ENCODE measurements around the gene TLE1.

The TLE1 gene

DNA sequence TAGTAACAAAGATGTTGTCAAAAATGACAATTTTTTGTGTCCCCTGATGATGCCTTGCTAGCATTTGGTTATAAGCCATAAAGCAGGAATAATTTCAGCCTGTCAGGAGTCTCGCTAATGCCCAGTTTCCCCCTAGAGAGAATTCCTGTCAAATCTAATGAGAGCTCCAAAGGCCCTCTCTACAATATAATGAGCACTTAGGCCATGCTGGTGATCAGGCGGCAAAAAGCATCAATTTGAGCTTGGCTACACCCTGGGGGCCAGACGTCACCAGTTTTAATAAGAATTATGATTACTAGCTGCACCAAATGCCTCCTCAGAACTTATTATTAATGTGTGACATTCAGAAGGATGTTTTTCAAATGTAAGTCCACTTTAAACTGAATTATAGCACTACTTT is 6.1 kb downstream of the TLE1 start:
- Histone ChIP-seq H3K27ac (ENCODE audit: low read depth, low read length) (no peak overlapping the region), H3K36me3 (ENCODE audit: control insufficient read depth, insufficient read depth, low read length) (peaks cover 3% of the 10 kb centered on the region), H3K27me3 (ENCODE audit: control insufficient read depth, insufficient read depth, low read length) (no peaks in the 10 kb centered on the region), H3K9ac (ENCODE audit: low read length) (no peak overlapping the region), H3K4me3 (ENCODE audit: low read length) (no peak overlapping the region), H3K4me1 (ENCODE audit: control insufficient read depth, insufficient read depth, low read length) (peaks cover 31% of the 10 kb centered on the region)

GRCh38 chr9:81682797-81683196 is 6.5 kb downstream of the TLE1 start:
- no peak overlapping the region for H3K27ac ChIP-seq (ENCODE audit: low read depth, low read length)
- H3K4me3 ChIP-seq (ENCODE audit: low read length) = no peak overlapping the region
- peaks cover 31% of the 10 kb centered on the region for H3K4me1 ChIP-seq (ENCODE audit: control insufficient read depth, insufficient read depth, low read length)
- peaks cover 3% of the 10 kb centered on the region for H3K36me3 ChIP-seq (ENCODE audit: control insufficient read depth, insufficient read depth, low read length)
- no peak overlapping the region for H3K9ac ChIP-seq (ENCODE audit: low read length)
- no peaks in the 10 kb centered on the region for H3K27me3 ChIP-seq (ENCODE audit: control insufficient read depth, insufficient read depth, low read length)

GRCh38 chr9:81682177-81682576 is 7.2 kb downstream of the TLE1 start:
- H3K36me3 ChIP-seq (ENCODE audit: control insufficient read depth, insufficient read depth, low read length) = peaks cover 3% of the 10 kb centered on the region
- no peaks in the 10 kb centered on the region for H3K27me3 ChIP-seq (ENCODE audit: control insufficient read depth, insufficient read depth, low read length)
- no peak overlapping the region for H3K9ac ChIP-seq (ENCODE audit: low read length)
- H3K27ac ChIP-seq (ENCODE audit: low read depth, low read length) = no peak overlapping the region
- H3K4me1 ChIP-seq (ENCODE audit: control insufficient read depth, insufficient read depth, low read length) = peaks cover 31% of the 10 kb centered on the region
- H3K4me3 ChIP-seq (ENCODE audit: low read length) = no peak overlapping the region

DNA sequence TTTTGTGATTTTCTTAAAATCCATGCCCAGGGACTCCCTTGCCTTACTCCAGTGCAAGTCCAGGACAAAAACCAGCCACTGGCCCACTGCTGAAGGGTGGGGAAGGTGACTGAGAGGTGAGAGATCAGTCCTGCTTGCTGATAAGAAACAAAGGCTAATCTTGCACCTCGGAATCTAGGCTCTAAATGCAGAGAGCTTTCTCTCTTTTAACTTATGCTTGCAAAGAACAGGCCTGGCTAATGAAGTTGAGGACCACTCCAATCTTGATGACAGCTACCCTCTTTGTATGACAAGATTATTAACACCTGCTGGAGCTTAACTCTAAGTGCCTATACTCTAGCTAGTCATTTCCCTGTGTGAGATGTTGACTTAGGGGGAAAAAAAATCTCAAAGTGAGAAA is 8.8 kb downstream of the TLE1 start:
- H3K4me3 ChIP-seq (ENCODE audit: low read length) = no peak overlapping the region
- no peak overlapping the region for H3K9ac ChIP-seq (ENCODE audit: low read length)
- peaks cover 18% of the 10 kb centered on the region for H3K4me1 ChIP-seq (ENCODE audit: control insufficient read depth, insufficient read depth, low read length)
- no peak overlapping the region for H3K27ac ChIP-seq (ENCODE audit: low read depth, low read length)
- no peaks in the 10 kb centered on the region for H3K27me3 ChIP-seq (ENCODE audit: control insufficient read depth, insufficient read depth, low read length)
- H3K36me3 ChIP-seq (ENCODE audit: control insufficient read depth, insufficient read depth, low read length) = peaks cover 3% of the 10 kb centered on the region

DNA sequence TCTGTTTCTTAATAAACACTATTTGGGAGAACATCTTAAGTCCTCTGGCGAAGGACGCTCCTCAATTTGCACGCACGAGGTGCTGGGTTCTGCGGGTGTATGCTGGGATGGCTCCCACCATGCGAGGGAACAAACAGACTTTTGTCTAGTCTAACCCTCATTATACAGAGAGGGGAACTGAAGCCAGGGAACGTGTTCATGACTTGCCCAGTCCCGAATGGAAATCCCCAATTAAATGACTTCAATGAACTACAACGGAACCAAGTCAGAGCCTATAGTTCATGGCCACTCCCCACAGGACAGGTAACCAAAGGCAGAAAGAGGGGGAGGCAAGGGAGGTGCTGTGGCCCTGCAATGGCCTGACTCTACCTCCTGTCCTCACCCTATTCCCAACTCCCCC is 9.3 kb downstream of the TLE1 start:
- H3K9ac ChIP-seq (ENCODE audit: low read length) = no peak overlapping the region
- no peaks in the 10 kb centered on the region for H3K27me3 ChIP-seq (ENCODE audit: control insufficient read depth, insufficient read depth, low read length)
- H3K27ac ChIP-seq (ENCODE audit: low read depth, low read length) = no peak overlapping the region
- peaks cover 13% of the 10 kb centered on the region for H3K4me1 ChIP-seq (ENCODE audit: control insufficient read depth, insufficient read depth, low read length)
- H3K36me3 ChIP-seq (ENCODE audit: control insufficient read depth, insufficient read depth, low read length) = peaks cover 3% of the 10 kb centered on the region
- no peak overlapping the region for H3K4me3 ChIP-seq (ENCODE audit: low read length)

GRCh38 chr9:81678088-81678487 is 11.3 kb downstream of the TLE1 start:
- H3K27ac ChIP-seq (ENCODE audit: low read depth, low read length) = no peak overlapping the region
- peaks cover 3% of the 10 kb centered on the region for H3K36me3 ChIP-seq (ENCODE audit: control insufficient read depth, insufficient read depth, low read length)
- no peaks in the 10 kb centered on the region for H3K27me3 ChIP-seq (ENCODE audit: control insufficient read depth, insufficient read depth, low read length)
- peaks cover 10% of the 10 kb centered on the region for H3K4me1 ChIP-seq (ENCODE audit: control insufficient read depth, insufficient read depth, low read length)
- no peak overlapping the region for H3K9ac ChIP-seq (ENCODE audit: low read length)
- H3K4me3 ChIP-seq (ENCODE audit: low read length) = no peak overlapping the region

GRCh38 chr9:81676395-81676794 is 13.0 kb downstream of the TLE1 start:
- H3K4me1 ChIP-seq (ENCODE audit: control insufficient read depth, insufficient read depth, low read length) = peaks cover 13% of the 10 kb centered on the region
- no peak overlapping the region for H3K4me3 ChIP-seq (ENCODE audit: low read length)
- H3K27ac ChIP-seq (ENCODE audit: low read depth, low read length) = no peak overlapping the region
- H3K36me3 ChIP-seq (ENCODE audit: control insufficient read depth, insufficient read depth, low read length) = no peaks in the 10 kb centered on the region
- H3K27me3 ChIP-seq (ENCODE audit: control insufficient read depth, insufficient read depth, low read length) = no peaks in the 10 kb centered on the region
- H3K9ac ChIP-seq (ENCODE audit: low read length) = no peak overlapping the region

GRCh38 chr9:81673310-81673709 is 16.0 kb downstream of the TLE1 start:
- Histone ChIP-seq H3K27ac (ENCODE audit: low read depth, low read length) (no peak overlapping the region), H3K9ac (ENCODE audit: low read length) (no peak overlapping the region), H3K4me1 (ENCODE audit: control insufficient read depth, insufficient read depth, low read length) (peaks cover 12% of the 10 kb centered on the region)

GRCh38 chr9:81671880-81672280 is 17.5 kb downstream of the TLE1 start:
- Histone ChIP-seq H3K9ac (ENCODE audit: low read length) (no peak overlapping the region), H3K4me3 (ENCODE audit: low read length) (no peak overlapping the region), H3K4me1 (ENCODE audit: control insufficient read depth, insufficient read depth, low read length) (peaks cover 12% of the 10 kb centered on the region), H3K27me3 (ENCODE audit: control insufficient read depth, insufficient read depth, low read length) (no peaks in the 10 kb centered on the region), H3K27ac (ENCODE audit: low read depth, low read length) (no peak overlapping the region), H3K36me3 (ENCODE audit: control insufficient read depth, insufficient read depth, low read length) (no peaks in the 10 kb centered on the region)

More at GRCh38 chr9:81673310-81673709, 16.0 kb downstream of the TLE1 start:
- no peaks in the 10 kb centered on the region for H3K36me3 ChIP-seq (ENCODE audit: control insufficient read depth, insufficient read depth, low read length)
- no peak overlapping the region for H3K4me3 ChIP-seq (ENCODE audit: low read length)
- no peaks in the 10 kb centered on the region for H3K27me3 ChIP-seq (ENCODE audit: control insufficient read depth, insufficient read depth, low read length)

DNA sequence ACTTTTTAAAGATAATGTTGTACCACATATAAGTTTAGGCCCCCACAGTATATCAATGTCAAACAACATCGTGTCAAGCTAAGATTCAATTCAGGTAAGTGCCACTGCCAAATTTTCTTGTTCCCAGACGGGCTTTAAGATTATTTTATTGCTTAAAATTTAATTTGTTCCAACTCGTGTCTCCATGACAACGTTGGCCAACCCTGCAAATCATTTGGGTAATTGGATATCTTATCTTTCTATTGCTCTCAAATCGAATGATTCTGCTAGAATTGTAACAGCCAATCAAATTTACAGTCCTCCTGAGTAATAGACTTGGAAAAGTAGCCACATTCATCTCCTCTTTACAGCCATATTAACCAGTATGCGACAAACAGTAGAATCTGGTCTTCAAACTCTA is 19.5 kb downstream of the TLE1 start:
- Histone ChIP-seq H3K36me3 (ENCODE audit: control insufficient read depth, insufficient read depth, low read length) (no peaks in the 10 kb centered on the region), H3K4me1 (ENCODE audit: control insufficient read depth, insufficient read depth, low read length) (peaks cover 24% of the 10 kb centered on the region), H3K9ac (ENCODE audit: low read length) (no peak overlapping the region), H3K27me3 (ENCODE audit: control insufficient read depth, insufficient read depth, low read length) (no peaks in the 10 kb centered on the region), H3K4me3 (ENCODE audit: low read length) (no peak overlapping the region), H3K27ac (ENCODE audit: low read depth, low read length) (no peak overlapping the region)

- Histone ChIP-seq H3K9ac (ENCODE audit: low read length) (no peak overlapping the region), H3K36me3 (ENCODE audit: control insufficient read depth, insufficient read depth, low read length) (no peaks in the 10 kb centered on the region), H3K4me1 (ENCODE audit: control insufficient read depth, insufficient read depth, low read length) (peaks cover 24% of the 10 kb centered on the region), H3K27ac (ENCODE audit: low read depth, low read length) (no peak overlapping the region), H3K4me3 (ENCODE audit: low read length) (no peak overlapping the region), H3K27me3 (ENCODE audit: control insufficient read depth, insufficient read depth, low read length) (no peaks in the 10 kb centered on the region)
These were observed 20.2 kb downstream of the TLE1 start for GRCh38 chr9:81669041-81669651.

- Histone ChIP-seq H3K4me1 (ENCODE audit: control insufficient read depth, insufficient read depth, low read length) (peaks cover 29% of the 10 kb centered on the region), H3K4me3 (ENCODE audit: low read length) (no peak overlapping the region), H3K9ac (ENCODE audit: low read length) (no peak overlapping the region), H3K27me3 (ENCODE audit: control insufficient read depth, insufficient read depth, low read length) (no peaks in the 10 kb centered on the region), H3K27ac (ENCODE audit: low read depth, low read length) (no peak overlapping the region), H3K36me3 (ENCODE audit: control insufficient read depth, insufficient read depth, low read length) (no peaks in the 10 kb centered on the region)
These were observed 23.2 kb downstream of the TLE1 start for GRCh38 chr9:81666123-81666522.

- no peaks in the 10 kb centered on the region for H3K27me3 ChIP-seq (ENCODE audit: control insufficient read depth, insufficient read depth, low read length)
- H3K27ac ChIP-seq (ENCODE audit: low read depth, low read length) = no peak overlapping the region
- H3K4me1 ChIP-seq (ENCODE audit: control insufficient read depth, insufficient read depth, low read length) = peaks cover 29% of the 10 kb centered on the region
- H3K36me3 ChIP-seq (ENCODE audit: control insufficient read depth, insufficient read depth, low read length) = no peaks in the 10 kb centered on the region
- H3K4me3 ChIP-seq (ENCODE audit: low read length) = no peak overlapping the region
- H3K9ac ChIP-seq (ENCODE audit: low read length) = no peak overlapping the region
These were observed 23.9 kb downstream of the TLE1 start for GRCh38 chr9:81665322-81665871.
